Fibroblast of skin of abdomen (primary cell): ENCODE results near the gene RDH13.
"Not testable (repeated sequence)": the region's sequence is repeated elsewhere in the genome, so short reads cannot be mapped to it uniquely, and the experiment has no call there.

Experiments used
- DNase-seq: peaks from one replicate; pipeline ENCODE4 v3.0.0-alpha.2; 2013

Gene RDH13

DNA sequence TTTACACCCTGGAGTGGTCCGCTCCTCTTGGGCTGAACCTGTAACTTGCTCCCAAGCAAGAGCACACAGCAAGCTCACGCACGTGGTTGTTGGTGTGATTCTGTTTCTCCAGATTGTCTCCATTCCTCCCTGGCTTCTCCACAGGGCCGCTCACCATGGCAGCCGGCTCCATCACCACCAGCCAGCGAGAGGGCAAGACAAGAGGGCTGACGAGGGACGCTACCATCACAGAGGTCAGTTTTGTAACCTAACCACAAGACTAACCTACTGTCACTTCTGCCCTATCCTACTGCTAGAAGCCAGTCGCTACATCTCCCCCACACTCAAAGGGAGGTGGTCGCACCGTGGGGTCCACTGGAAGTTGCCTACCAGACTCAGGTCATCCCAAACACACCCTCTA is 20.3 kb downstream of the RDH13 start:
- DNase-seq: no peak

DNA sequence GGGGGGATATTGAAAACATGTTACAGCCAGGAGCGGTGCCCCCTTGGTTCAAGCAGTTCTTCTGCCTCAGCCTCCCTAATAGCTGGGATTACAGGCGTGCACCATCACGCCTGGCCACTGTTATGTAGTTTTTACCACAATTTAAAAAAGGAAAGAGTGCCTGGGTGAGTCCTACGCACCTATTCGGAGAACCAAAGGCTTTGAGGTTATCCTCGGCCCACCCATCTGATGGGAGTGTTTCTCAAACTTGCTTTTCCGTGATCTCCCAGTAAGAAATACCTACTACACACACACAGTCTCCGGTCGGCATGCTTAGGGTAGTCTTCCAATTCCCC is 20.6 kb downstream of the RDH13 start:
- no peak for DNase-seq

DNA sequence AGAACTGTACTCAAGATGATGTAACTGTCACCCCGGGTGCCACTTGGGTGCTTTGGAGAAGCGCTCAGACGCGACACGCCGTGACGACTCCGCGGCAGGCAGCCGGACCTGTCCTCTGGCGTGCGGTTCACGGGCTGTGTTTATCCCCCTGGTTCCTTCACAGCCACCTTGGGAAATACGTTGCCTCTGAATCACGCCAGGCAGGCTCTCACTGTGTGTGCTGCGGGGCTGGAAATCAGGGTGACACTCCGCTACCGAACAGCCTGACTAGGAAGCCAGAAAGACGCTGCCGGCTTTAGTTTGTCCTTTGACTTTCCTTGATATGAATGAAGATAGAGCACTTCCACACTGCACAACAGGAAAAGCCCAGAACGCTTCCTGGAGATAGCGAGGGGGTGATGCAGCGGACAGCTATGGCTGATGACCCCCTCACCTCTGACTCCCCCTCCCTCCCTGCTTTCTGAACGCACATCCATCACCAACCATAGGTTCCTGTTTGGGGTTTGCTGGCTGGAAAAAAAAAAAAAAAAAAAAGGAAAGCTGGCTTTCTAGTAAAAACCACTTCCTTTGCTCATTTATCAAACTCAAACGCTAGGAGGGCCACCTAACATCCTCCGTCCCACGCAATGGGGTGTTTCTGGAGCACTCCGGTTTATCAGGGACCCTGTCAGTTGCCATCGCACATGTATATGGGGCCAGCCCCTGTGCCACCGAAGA is 21.2 kb downstream of the RDH13 start:
- no peak for DNase-seq

DNA sequence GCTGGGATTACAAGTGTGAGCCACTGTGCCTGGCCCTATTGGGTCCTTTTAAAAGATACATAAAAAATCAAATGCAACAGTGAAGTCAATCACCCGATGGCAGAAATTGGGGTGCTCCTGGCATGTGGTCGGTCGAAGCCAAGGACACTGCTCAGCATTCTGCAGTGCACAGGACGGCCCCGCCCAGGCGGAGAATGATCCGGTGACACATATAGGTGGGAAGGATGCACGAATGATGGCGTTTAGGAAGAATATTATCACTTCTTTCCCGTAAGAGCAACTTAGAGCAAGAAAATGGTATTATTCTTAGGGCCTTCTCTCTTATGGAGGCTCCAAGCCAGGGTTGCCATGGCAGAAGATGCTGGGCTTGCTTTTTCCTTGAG is 21.7 kb downstream of the RDH13 start:
- no peak for DNase-seq

DNA sequence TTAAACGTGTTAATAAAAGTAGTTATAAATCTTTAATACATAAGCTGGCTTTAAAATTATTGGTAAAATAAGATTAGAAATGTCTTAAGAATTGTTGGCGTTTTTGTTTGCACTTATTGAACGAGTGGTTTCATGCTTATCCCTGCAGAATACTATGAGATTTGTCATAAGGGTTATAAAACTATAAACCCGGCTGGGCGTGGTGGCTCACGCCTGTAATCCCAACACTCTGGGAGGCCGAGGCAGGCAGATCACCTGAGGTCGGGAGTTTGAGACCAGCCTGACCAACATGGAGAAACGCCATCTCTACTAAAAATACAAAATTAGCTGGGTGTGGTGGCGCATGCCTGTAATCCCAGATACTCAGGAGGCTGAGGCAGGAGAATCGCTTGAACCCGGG is 22.3 kb downstream of the RDH13 start:
- DNase-seq: not testable (repeated sequence)

DNA sequence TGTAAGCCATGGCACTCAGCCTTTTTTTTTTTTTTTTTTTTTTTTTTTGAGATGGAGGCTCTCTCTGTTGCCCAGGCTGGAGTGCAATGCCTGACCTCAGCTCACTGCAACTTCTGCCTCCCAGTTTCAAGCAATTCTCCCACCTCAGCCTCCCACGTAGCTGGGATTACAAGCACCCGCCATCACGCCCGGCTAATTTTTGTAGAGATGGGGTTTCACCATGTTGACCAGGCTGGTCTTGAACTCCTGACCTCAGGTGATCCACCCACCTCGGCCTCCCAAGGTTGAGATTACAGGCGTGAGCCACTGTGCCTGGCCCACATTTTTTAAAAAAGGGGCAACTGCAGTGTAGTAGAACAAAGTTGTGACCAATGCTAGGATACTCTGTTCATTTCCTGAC is 25.3 kb downstream of the RDH13 start:
- not testable (repeated sequence) for DNase-seq

DNA sequence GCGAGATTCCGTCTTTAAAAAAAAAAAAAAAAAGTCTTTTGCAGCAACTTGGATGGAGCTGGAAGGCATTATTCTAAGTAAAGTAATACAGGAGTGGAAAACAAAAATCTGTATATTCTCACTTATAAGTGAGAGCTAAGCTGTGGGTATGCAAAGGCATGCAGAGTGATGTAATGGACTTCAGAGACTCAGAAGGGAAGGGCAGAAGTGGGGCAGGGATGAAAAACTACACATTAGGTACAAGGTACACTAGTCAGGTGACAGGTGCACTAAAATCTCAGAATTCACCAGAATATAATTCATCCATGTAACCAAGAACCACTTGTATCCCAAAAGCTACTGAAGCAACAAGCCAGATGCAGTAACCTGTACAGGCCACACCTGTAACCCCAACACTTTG is 26.9 kb downstream of the RDH13 start:
- no peak for DNase-seq

DNA sequence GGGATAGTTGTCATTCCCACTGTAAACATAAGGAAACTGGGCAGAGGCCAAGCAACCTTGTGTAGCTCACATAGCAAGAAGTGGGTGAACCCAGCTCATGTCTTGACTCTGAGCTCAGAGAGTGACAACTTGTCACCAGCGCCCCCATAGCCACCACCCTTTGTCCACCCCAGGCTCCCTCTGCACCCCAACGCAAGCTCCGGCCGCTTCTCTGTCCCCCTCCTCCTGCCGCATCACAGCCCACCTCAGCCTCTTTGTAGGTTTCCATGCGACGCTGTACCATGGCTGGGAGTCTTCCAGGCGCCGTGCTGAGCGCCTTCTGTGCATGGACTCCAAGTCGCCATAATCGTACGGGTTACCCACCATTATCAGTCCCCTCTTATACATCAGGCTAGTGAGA is 28.2 kb downstream of the RDH13 start:
- no peak for DNase-seq

DNA sequence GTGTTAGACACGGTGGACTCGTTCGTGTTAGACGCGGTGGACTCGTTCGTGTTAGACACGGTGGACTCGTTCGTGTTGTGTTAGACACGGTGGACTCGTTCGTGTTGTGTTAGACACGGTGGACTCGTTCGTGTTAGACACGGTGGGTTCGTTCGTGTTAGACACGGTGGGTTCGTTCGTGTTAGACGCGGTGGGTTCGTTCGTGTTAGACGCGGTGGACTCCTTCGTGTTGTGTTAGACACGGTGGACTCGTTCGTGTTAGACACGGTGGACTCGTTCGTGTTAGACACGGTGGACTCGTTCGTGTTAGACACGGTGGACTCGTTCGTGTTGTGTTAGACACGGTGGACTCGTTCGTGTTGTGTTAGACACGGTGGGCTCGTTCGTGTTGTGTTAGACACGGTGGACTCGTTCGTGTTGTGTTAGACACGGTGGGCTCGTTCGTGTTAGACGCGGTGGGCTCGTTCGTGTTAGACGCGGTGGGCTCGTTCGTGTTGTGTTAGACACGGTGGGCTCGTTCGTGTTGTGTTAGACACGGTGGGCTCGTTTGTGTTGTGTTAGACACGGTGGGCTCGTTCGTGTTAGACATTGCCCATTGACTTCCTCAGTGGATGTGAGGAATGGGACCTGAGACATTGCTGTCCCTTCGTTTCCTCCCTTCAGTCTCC is 29.8 kb downstream of the RDH13 start:
- DNase-seq: not testable (repeated sequence)

DNA sequence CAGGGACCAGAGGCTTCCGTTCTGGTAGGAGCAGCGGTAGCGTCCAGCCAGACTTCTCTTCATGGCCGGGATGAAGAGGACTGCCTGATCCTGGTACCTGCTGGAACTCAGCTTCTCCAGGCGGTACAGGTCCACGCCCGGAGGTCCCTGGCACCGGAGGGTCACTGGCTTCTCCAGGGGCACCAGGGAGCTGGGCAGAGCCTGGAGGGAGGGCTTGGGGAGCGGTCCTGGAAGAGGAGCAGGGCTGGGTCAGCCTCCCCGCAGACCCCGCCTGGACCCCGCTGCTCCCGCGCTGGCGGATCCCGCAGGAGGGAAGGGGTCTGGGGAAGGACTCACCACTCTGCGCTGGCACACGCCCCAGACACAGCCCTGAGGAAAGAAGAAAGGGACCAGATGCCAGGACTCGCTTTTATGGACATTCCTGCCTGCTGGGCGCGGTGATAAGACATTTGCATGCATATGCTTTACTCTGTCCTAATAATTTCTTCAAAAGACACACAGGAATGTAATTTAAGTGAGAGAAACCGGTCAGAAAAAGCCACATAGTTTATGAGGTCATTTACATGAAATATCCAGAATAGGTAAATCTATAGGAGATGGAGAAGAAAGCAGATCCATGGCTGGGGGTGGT is 30.7 kb downstream of the RDH13 start:
- DNase-seq: no peak

DNA sequence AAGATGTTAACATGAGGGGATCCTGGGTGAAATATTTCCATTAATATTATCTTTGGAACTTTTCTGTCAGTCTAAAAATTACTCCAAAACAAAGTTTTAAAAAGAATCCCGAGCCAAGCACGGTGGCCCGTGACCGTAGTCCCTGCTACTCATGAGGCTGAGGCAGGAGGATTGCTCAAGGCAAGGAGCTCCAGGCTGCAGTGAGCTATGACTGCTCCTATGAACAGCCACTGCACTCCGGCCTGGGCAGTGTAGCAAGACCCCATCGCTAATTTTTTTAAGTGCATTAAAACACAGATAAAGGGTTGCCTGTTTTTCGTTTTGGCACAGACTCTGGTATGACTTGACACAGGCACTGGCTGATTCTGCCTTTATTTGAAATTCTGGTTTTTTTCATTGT is 31.8 kb downstream of the RDH13 start:
- no peak for DNase-seq

DNA sequence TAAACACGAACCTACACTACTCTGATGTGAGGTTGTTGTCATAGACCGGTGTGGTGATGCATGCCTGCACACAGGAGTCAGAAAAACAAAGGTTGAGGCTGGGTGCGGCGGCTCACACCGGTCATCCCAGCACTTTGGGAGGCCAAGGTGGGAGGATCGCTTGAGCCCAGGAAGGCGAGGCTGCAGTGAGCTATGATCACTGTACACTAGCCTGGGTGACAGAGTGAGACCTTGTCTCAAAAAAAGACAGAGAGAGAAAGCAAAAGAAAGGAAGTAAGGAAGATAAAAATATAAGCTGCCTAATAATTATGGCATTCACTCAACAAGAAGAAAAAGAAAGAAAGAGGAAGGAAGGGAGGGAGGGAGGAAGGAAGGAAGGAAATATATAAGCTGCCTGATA is 34.2 kb downstream of the RDH13 start:
- DNase-seq: no peak

DNA sequence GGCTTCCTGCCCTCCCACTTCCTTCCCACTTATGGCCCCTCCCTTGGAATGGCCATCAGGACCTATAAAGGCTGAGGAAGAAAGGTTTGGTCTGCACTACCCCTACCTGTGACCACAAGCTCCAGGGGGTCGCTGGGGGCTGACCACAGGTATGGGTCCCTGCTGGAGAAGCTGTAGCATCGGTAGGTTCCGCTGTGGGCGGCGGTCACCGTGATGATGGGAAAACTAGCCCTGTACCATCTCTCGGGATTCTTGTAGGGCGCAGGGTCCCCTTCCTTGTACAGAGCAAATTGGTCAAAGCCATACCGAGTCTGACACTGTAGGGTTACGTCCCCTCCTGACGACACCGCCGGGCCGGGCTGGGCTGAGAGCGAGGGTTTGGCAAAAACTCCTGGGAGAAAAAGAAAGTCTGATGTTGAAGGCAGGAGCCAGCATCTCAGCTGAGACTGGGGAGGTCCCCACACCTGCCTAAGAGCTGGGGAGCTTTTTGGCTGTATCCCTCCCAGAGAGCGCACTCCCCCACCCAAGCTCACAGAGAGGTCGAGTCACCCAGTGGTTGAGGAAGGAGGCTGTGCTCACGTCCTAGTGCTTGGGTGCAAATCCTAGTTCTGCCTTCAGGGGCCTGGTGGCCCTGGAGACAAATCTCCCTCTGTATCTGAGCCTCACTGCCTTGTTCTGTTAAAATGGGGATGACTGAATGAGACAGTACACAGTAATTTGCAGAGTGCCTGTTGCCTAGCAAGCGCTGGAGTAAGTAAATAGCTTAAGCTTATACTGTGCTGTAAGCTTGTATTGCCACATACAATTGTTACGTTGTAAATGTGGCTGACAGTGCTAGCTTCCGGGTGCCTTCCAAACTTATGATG is 35.2 kb downstream of the RDH13 start:
- no peak for DNase-seq

DNA sequence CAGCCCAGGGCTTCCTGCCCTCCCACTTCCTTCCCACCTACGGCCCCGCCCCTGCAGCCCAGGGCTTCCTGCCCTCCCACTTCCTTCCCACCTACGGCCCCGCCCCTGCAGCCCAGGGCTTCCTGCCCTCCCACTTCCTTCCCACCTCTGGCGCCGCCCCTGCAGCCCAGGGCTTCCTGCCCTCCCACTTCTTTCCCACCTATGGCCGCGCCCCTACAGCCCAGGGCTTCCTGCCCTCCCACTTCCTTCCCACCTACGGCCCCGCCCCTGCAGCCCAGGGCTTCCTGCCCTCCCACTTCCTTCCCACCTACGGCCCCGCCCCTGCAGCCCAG is 35.8 kb downstream of the RDH13 start:
- DNase-seq: not testable (repeated sequence)

DNA sequence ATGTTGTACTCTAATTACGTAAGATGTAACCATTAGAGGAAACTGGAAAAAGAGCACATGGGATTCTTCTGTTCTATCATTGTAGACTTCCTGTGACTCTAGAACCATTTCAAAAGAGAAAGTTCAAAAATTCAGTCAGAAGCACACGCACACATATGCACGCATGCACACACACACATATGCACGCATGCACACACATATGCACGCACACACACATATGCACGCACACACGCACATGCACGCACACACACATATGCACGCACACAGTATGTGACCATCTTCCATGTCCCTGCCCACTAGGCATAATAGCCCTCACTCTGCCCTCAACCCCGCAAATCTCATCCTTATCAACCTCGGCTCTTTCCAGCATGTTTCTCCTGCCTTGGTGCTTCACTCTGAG is 38.8 kb downstream of the RDH13 start:
- DNase-seq: no peak

DNA sequence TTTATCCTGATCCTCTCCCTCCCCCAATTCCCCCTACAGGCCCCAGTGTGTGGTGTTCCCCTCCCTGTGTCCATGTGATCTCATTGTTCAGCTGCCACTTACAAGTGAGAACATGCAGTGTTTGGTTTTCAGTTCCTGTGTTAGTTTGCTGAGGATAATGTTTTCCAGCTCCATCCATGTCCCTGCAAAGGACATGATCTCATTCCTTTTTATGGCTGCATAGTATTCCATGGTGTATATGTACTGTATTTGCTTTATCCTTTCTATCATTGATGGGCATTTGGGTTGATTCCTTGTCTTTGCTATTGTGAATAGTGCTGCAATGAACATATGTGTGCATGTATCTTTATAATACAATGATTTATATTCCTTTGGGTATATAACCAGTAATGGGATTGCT is 42.6 kb downstream of the RDH13 start:
- not testable (repeated sequence) for DNase-seq

DNA sequence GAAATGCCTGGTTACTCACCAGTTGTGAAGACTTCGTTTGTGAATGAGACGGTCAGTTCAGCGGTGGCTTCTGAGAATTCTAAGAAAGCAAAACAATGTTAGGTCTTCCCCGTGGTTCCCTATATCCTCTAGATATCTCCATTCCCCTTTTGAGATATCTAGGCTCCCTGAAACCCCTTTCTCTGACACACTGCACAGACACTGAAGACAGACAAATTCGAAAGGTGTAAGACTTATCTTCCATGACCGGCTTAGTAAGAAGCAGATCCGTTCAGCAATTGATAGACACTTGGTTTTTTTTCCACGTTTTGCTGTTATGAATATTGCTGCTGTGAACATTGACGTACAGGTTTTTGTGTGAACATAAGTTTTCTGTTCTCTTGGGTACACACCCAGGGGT is 44.3 kb downstream of the RDH13 start:
- no peak for DNase-seq

DNA sequence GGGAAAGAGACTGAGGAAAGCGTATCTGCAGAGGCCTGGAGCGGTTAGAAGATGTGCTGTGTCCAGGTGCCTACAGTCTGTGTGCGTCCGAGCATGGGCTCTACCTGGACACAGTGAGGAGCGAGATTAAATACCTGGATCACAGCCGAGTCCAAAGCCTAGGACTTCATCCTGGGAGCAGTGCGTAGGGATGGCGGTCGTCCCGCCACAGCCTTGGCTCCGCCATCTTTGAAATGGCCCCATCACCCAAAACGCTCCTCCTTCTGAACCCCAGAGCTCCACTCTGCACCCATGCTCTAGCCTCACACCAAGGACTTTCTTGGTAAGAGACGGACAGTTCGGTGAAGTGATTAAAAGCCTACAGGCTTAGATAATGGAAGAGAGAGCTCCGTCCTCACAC is 44.7 kb downstream of the RDH13 start:
- no peak for DNase-seq

DNA sequence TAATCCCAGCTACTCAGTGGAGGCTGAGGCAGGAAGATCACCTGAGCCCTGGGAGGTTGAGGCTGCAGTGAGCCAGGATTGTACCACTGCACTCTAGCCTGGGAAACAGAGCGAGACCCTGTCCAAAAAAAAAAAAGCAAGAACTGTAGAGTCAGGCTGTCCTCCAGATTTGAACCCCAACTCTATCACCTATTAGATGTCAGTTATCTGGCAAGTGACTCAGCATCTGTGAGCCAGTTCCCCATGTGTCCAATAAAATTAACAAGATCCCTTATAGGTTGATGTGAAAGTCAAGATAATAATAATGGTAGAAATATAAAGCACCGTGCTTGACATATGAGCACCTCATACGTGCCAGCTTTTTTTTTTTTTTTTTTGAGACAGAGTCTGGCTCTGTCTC is 46.9 kb downstream of the RDH13 start:
- DNase-seq: no peak

DNA sequence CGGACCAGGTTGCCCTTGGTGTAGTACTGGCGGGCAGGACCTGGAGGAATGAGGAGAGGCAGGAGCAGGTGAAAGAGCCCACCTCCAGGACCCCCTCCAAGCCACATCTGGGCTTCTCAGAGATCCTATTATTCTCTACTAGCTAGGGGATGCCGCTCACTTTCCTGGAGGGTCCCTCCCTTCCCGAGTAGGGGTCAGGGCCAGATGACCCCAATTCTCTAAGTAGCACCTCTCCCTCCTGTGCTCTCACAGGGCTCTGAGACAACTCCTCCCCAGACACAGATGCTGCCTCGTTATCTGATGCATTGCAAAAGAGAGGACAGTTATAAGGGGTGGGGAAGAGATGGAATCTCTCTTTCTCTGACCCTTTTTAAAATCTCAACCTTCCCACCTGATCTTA is 47.8 kb downstream of the RDH13 start:
- no peak for DNase-seq

DNA sequence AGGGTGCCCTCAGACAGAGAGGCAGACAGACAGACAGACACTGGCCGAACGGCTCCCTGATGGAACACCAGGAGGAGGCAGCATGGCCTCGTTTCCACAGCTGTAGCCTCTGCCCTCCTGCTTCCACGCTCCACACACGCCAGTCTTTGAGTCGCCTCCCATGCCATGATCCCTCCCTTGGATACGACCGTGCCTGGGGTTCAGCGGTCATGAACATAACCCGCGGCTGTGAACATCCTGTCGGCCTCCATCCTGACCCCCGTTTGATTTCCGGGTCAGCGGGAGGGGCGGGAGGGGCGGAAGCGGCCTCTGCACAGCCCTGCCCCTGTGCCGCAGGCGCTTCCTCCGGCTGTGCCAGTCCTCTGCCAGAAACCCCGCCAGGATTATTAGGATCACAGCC is 48.2 kb downstream of the RDH13 start:
- no peak for DNase-seq

DNA sequence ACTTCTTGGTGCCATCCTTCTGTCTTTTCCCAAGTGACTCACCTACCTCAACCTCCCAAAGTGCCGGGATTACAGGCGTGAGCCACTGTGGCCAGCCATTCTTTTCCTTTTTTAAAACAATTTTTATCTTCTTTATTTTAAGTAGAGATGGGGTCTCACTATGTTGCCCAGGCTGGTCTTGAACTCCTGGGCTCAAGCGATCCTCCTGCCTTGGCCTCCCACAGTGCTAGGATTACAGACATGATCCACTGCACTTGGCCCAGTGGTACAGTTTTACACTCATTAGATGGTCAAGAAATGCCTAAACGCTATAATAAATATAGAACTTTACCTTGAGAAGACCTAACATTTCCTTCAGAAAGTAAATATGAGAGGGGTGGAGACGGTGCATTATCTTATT is 49.4 kb downstream of the RDH13 start:
- DNase-seq: no peak

DNA sequence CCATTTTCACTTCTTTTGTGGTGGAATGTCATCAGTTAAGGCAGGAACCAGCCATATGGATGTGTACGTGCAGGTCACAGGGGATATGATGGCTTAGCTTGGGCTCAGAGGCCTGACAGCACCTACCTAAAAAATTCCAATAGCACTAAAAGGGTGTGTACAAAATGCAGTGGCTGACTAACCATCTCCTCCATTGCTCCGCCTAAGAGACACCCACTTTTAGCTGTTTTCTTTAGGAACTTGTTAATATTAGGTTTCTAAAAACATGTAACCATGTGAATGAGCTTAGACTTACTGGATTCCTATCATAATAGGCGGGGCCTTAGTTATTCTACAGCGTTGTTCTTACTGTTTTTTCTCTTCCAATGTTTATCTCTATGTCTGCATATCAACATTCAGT is 50.6 kb downstream of the RDH13 start:
- DNase-seq: no peak

DNA sequence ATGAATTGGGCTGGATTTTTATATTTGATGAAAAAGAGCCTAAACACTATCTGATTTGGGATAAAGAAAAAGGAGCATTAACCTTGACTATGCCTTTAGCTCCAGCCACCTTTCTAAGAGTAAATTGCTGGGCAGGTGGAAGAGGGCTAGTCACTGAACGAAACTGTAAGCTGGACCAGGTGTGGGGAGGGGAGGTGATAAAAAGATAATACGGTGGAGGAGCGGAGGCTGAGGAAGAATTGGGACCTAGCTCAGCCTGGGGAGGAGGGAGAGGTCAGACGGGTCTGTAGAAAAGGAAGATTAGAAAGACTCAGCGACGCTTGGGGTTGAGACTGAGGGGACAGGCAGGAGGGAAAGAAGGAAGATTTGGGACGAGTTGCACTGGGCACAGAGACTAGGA is 52.4 kb downstream of the RDH13 start:
- DNase-seq: not testable (repeated sequence)
